HG02885 (cell line): ENCODE measurements around the gene IGSF1.

ENCODE experiments used
- ATAC-seq: cut with Tn5 transposase; IDR thresholded peaks from one replicate; pipeline ENCODE4 v1.9.1; 2021; ENCODE audit warnings: mild to moderate bottlenecking; ENCODE audit not compliant: unreplicated experiment, poor library complexity

The IGSF1 gene, protein sequence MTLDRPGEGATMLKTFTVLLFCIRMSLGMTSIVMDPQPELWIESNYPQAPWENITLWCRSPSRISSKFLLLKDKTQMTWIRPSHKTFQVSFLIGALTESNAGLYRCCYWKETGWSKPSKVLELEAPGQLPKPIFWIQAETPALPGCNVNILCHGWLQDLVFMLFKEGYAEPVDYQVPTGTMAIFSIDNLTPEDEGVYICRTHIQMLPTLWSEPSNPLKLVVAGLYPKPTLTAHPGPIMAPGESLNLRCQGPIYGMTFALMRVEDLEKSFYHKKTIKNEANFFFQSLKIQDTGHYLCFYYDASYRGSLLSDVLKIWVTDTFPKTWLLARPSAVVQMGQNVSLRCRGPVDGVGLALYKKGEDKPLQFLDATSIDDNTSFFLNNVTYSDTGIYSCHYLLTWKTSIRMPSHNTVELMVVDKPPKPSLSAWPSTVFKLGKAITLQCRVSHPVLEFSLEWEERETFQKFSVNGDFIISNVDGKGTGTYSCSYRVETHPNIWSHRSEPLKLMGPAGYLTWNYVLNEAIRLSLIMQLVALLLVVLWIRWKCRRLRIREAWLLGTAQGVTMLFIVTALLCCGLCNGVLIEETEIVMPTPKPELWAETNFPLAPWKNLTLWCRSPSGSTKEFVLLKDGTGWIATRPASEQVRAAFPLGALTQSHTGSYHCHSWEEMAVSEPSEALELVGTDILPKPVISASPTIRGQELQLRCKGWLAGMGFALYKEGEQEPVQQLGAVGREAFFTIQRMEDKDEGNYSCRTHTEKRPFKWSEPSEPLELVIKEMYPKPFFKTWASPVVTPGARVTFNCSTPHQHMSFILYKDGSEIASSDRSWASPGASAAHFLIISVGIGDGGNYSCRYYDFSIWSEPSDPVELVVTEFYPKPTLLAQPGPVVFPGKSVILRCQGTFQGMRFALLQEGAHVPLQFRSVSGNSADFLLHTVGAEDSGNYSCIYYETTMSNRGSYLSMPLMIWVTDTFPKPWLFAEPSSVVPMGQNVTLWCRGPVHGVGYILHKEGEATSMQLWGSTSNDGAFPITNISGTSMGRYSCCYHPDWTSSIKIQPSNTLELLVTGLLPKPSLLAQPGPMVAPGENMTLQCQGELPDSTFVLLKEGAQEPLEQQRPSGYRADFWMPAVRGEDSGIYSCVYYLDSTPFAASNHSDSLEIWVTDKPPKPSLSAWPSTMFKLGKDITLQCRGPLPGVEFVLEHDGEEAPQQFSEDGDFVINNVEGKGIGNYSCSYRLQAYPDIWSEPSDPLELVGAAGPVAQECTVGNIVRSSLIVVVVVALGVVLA (N-terminal part only)

DNA sequence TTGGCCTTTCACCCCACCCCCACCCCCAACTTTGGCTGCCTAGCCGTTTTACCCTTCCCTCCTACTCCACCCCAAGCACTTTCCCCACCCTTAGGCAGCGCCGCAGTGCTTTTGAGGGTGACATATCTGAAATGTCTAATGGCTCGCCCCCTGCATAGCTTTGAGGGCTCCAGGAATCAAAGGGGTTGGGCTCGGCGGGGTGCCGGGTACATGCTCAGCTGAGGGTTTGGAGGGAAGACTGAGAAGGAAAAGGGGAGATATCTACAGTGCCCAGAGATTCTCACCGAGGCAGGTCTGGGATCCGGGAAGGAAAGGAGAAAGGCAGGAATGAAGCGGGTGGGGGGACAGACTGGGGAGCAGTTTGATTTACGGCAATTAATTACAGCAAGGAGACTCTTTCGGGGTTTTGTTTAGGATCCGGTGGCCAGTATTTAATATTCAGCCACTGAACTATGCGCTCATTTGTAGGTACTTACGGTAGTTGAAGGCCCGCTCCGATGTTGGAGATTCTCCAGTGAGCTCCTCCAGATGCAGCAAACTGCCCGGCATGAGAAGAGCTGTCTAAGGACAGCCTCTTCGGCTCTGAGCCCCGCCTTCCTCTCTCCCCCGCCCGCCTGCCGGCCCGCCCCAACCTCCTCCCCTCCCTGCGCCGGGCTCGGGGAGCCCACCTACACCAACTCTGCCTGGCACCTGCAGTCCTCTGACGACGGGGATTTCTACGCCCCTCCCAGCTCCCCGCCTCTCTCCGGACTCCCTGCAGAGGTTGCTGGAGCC is at the start of gene IGSF1:
TSS of gene IGSF1 (minus strand) at position 569 of the 774 bp plus-strand sequence. CDS start 2,632 bp downstream, outside the sequence.
- no peak for ATAC-seq

DNA sequence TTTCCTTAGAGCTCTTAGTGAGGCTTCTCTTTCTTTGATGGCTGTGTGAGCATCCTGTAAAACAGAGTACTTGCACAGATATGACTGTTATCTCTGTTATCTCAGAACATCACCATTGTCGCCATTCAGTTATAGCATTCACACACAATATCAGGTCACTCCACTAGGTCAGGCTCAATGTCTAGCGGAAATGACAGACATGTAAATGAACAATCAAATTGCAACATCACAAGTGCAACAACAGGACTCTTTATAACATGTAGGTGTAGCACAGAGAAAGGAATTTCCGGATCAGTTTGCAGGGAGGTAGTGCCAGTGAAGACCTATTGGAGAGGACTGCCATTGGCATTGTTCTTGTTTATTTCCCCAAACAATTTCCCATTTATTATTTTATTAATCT is 43.2 kb upstream of the IGSF1 start:
- no peak for ATAC-seq

DNA sequence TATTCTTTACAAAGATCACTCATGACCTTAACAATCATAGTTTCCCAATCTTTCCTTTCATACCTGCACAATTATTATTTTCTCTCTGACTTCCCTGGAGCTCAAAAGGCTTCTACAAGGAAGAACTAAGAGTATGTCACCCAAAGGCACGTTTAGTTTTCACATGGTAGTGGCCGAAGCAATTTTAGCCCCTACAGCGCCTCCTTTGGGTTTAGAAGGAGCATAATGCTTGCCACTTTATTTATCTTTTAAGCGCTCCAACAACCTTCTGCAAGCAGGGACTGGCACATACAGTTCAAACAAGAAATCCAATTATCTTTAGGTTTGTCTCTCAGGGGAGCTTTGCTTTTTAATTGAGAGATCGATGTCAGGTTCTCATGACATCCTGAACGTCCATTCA is 42.0 kb upstream of the IGSF1 start:
- no peak for ATAC-seq

DNA sequence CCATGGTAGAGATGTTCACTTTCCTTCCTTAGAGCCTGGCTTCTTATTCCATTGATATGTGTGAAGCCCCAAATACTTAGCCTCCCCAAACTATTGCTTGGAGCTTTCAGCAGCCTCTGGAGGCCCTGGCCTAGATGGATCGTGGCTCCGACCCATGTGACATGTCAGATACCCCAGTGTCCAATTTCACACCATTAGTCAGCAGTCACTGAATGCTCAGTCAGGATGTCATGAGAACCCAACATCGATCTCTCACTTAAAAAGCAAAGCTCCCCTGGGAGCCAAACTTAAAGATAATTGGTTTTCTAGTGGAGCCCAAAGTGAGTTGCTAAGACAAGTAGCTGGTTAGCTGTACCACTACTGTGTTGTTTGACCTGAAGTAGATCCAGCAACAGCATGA is 41.6 kb upstream of the IGSF1 start:
- ATAC-seq = no peak

DNA sequence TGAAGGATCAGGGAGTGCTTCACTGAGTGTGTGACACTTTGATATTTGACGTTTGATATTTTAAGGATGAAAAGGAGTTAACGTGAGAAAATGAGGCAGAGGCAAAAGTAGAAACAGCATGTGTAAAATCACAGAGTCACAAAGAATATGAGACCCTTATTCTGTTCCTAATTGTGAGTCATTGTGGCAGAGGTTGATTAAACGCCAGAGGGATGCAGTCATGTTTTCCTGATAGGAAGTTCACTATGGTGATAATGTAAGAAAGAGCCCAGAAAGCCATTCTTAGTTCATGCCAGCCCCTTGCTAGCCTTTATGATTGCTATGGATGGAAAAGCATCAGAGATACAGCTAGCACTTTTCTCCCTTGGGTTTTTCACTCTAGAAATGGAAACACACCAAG is 33.5 kb upstream of the IGSF1 start:
- ATAC-seq = no peak

DNA sequence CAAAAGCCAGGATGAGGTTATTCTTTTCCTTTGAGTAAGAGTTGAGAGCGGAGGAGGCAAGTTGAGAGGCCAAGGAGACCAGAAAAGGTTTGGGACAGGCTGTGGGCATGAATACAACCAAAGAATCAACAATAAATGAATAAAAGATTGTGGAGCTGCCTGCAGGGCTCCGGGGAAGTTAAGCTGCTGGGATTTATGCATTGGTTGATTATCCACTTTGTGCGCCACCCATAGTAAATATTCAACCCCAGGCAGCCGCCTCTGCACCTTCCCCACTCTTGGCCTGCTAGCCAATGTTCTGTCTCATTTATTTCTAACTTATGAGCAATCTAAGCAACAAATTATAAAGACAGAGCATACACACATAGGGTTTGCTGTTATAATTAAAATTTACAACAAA is 28.2 kb upstream of the IGSF1 start:
- no peak for ATAC-seq

DNA sequence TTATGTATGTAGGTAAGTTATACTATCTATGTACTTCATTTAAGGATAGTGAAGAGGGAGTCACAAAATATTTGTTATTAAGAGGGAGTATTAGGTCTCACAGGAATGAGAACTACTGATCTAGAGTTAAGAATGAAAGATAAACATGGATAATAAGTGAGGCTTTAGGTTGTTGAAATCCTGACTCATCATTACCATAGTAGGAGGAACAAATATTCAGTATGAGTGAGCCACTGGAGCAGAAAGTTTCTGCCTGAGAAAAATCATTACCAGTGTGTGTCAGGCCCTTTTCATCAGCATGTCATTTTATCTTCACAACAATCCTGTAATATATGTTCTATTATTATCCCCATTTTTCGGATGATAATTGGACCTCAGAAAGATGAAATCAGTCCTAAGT is 27.2 kb upstream of the IGSF1 start:
- no peak for ATAC-seq

DNA sequence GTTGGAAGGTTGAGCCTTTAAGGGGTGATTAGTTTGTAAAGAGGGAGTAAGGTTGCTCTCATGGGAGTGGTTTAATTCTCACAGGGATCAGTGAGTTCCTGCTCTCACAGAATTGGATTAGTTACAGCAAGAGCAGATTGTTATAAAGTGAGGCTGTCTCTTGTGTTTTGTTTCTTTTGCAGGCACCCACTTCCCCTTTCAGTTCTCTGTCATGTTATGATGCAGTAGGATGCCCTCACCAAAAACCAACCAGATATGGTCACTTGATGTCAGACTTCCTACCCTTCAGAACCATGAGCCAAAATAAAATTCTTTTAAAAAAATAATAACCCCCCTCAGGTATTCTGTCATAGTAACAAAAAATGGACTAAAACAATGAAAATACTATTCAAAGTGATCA is 19.9 kb upstream of the IGSF1 start:
- ATAC-seq = peak; percentile 50

DNA sequence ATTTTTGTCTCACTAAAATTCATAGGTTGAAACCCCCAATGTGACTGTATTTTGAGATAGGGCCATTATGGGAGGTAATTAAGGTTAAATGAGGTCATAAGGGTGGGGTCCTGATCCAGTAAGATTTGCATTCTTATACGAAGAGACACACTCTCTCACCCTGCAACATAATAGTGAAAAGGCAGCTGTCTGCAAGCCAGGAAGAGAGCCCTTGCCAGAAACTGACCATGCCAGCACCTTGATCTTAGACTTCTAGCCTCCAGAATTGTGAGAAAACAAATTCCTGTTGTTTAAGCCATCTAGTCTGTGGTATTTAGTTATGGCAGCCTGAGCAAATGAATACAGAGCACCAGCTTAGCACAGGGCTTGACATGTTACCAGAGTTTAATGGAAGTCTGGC is 17.5 kb upstream of the IGSF1 start:
- no peak for ATAC-seq

DNA sequence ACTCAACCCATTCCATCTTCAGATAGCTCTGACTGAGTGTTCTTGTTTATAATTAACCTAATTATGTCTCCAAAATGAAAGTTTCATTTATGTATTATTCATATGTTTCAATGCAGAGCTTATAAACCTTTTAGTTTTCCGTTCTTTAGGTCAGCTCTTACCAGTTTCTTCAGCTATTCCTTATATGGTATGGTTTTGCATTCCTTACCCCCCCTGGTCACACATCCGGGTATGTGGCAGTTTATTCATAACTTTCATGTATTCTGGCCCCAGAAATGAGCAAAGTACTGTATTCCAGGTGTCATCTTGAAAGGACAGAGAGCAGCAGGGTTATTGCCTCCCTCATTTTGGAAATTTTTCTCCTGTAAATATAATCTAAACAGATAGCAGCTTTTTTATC is 16.8 kb upstream of the IGSF1 start:
- no peak for ATAC-seq

DNA sequence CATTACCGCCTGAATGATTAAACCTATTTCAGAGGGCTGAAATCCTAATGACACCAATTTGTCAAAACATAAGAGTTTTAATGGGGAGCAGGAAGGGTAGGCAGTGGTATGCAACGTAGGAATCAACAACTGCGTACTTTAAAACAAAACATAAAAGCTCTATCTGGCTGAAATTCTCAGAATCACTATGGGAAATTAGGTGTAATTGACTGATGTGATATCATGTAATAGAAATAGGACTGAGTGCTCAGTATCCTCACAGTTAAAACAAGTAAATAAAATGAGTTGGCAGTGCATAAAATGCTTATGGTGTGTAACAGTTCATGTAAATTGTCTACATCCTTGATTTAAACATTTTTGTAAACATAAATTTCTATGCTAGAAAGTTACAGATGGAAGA is 13.6 kb upstream of the IGSF1 start:
- no peak for ATAC-seq

DNA sequence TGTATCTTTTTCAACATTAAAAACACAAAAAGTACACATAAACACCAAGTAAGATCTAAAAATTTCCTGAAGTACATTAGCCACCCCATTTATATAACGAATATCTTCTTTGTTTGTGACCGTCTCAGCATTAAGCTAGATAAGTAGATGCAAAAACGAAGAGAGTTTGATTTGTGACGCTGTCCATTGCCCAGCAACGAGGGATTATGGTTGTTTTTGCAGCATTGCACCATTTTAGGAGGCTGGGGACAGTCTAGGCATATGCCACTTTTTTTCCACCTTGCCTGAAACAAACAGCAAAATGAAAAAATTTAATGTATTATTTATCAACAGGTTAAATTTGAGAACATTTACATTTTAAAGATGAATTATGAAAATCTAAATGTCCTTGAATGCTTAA is 12.0 kb upstream of the IGSF1 start:
- no peak for ATAC-seq

DNA sequence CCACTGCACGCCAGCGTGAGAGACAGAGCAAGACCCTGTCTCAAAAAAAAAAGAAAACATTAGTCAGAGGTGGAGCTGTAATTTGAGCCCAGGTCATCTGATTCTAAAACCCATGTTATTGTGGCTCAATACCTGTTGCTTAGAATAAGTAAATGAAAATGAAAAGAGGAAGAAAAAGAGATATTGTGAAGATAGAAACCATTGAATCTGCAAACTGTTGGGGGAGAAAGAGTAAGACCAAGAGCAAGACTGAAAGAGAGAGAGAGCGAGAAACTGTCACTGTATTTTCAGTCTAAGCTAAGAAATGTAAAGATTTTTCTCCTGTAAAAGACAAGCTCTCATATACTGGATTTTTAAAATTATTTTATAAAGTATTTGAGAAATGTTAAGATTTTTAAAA is 9.7 kb upstream of the IGSF1 start:
- ATAC-seq = no peak

DNA sequence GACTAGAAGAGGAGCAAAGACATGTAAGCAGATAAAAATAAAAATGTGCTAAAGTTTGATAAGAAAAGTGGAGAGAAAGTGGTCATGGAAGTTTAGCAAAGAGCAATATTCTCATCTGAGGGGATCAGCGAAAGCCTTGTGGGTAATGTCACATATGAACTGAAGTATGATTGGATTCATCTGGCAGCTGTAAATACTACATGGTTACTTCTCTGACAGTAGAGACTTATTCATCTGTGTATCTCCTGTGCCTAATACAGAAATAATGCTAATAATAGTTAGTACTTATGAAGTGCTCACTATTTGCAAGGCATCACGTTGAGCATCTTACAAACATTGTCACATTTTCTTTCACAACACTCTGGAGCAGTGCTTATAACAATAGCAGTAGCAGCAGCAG is 8.9 kb upstream of the IGSF1 start:
- ATAC-seq = no peak

DNA sequence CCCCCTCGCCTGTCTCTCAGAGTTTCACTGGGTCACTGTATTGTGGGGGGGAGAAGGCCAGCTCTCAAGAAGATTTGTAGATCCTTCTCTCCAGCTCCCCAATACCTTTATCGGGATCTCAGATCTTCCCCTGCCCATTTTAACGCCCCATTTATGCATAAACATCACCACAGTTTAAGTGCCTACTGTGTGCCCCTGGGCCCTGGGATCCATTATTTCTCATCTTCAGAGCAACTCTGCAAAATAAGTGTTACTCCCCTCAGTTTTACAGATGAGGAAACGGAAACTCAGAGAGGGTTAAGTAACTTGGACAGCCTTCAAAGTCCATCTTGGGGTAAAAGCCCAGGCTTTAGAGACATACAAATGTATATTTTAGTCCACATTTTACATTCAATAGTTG is 421 bp upstream of the IGSF1 start:
- ATAC-seq = no peak

DNA sequence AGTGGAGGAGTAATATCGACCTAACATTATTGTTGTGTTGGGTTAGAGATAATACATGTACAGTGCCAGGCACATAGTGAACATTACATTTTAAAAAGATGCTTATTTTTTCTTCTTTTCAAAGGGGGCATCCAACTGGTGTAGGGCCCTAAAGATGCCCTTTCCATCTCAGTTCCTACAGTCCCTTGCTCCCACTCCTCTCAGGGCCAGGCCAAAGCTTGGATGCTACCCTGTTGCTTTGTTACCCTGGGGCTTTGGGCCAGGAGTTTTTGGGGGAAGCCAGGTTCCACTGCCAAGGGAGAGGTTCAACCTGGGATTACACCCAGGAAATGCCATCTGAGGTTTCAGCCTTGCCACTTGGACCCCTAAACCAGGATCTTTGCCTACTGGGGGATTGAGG is 918 bp downstream of the IGSF1 start:
- no peak for ATAC-seq

DNA sequence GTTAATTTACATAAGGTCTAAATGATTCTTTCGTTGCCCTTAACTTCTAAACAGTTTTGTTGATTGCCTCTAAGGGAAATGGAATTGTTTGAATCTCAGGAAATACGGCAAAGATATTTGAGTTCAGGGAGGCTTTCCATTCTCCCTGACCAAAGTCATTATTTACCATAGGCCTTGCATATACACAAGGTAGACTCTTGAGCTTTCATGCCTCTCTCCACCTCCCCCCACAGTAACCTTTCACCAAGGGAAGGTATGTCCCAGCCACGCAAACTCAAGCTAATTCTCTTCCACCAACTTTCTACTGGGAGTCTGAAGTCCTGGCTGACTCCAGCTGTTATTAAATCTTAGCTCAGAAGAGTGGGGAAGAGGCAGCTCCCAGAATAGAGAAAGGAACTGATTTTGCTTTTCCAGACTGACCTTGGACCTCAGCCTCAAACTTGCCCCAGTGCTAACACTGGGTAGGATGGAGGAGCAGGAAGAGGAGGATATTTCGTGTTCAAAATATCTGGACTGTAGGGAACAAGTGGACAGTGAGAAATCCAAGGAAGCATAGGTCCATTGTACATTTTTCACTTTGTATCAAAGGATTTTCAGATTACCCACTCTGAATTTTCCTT is 1.4 kb downstream of the IGSF1 start:
- no peak for ATAC-seq

DNA sequence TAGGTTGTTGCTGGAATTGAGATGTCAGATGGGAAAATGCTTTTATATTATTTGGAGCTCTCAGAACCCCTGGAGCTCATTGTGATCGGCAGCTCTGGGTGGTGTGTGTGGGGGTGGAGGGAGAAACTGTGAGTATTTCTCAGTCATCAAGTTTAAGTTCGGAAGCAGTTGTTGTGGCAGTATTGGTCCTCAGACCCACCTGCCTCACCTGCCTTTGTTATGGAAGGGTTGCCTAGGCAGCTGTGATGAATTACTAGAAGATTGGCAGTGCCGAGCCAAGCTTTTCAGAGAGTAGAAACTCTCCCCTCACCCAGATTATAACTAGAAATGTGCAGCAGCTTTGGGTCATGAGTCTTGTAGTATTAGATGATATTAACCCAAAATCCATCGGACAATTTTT is 9.5 kb downstream of the IGSF1 start:
- no peak for ATAC-seq

DNA sequence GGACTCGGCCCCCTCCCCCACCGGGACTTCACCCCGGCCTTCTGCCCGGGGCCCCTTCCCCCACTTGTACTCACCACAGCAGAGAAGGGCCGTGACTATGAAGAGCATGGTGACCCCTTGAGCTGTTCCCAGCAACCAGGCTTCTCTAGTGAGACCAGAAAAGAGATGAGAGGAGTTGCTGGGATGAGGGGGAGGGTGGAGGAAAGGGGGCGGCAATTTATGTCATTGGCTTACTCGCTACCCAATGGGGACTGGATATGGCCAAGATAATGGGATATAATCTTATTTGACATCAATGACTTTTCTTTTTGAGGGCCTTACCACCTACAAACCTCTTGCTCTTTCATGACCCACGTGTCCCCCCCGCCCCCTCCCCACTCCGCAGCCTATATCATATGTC is 9.9 kb downstream of the IGSF1 start:
- ATAC-seq = no peak
